ENCODE data around the gene EIF4E. TPM values are rescaled to one million over a fixed set of nuclear protein-coding genes. Genes with fewer than 3 reads are reported as not detected.
"Not testable (repeated sequence)": the region's sequence is repeated elsewhere in the genome, so short reads cannot be mapped to it uniquely, and the experiment has no call there.

EIF4E gene
- total RNA-seq, 4 donors from 2014 or later = 68.3 to 112 (median 97.5) TPM

DNA sequence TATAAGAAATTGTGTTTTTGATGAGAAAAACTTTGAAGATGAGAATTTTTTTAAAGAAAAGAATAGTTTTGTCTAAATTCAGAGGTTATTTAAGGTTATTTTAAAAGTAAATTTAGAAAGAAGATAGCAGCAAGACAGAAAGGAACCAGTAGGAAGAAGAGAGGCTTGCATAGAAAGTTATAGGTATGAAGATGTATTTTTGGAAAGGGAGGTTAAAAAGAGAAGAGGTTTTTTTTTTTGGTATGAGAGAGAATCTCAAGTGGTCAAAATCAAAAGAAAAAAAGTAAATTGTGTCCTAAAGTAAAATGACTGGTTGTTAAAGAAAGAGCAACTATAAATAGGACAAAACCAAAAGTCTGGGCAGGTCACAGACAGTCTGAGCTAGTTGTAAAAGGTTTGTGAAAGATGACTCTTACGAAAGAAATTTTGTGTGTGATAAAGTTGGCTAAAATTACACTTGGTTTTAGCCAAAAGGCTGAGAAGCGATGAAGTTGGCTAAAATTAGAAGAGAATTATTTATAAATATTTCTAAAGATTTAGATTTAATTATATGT is 16.4 kb upstream of the EIF4E start:
- no peaks in the 10 kb centered on the region for H3K27me3 ChIP-seq
- no peaks in the 10 kb centered on the region for H3K36me3 ChIP-seq
- no peaks in the 10 kb centered on the region for H3K4me1 ChIP-seq
- WGBS, 2 donors (ENCODE audit: low coverage in 1 of 2) = 33 to 56% methylated on average over 2 of the region's 2 CpGs
- no peak overlapping the region for H3K4me3 ChIP-seq
- H3K27ac ChIP-seq = no peak overlapping the region
- ATAC-seq = no peak
- TF ChIP-seq, protein P1, sequence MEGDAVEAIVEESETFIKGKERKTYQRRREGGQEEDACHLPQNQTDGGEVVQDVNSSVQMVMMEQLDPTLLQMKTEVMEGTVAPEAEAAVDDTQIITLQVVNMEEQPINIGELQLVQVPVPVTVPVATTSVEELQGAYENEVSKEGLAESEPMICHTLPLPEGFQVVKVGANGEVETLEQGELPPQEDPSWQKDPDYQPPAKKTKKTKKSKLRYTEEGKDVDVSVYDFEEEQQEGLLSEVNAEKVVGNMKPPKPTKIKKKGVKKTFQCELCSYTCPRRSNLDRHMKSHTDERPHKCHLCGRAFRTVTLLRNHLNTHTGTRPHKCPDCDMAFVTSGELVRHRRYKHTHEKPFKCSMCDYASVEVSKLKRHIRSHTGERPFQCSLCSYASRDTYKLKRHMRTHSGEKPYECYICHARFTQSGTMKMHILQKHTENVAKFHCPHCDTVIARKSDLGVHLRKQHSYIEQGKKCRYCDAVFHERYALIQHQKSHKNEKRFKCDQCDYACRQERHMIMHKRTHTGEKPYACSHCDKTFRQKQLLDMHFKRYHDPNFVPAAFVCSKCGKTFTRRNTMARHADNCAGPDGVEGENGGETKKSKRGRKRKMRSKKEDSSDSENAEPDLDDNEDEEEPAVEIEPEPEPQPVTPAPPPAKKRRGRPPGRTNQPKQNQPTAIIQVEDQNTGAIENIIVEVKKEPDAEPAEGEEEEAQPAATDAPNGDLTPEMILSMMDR (IDR thresholded peaks at IDR 0.05) = no peak
- TF ChIP-seq POLR2A (IDR thresholded peaks at IDR 0.05) (no peak), POLR2AphosphoS5 (IDR thresholded peaks at IDR 0.05) (no peak), EP300 (IDR thresholded peaks at IDR 0.05) (no peak)
- H3K9me3 ChIP-seq = no peaks in the 10 kb centered on the region

DNA sequence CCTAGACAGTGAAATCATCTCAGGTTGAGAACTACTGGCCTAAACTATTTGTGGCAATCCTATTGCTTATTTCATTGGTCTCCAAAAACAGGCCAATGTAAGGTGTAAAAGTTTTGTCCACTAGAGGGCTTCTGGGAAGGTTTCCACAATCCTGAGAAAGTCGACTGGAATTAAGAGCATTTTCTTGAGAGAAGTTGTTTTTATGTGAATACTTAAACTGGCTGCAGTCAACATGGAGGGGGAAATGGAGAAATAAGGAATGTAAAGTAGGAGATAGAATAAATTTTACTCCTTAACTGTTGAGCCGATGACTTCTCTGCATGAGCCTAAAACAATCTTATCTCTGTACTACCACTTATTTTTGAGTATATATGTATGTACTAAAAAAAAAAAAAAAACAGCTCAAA is 11.0 kb upstream of the EIF4E start:
- no peak overlapping the region for H3K27ac ChIP-seq
- H3K9me3 ChIP-seq = no peaks in the 10 kb centered on the region
- 28 to 40% methylated on average over 2 of the region's 2 CpGs for WGBS, 2 donors (ENCODE audit: low coverage in 1 of 2)
- TF ChIP-seq POLR2A (IDR thresholded peaks at IDR 0.05) (no peak), POLR2AphosphoS5 (IDR thresholded peaks at IDR 0.05) (no peak), EP300 (IDR thresholded peaks at IDR 0.05) (no peak)
- TF ChIP-seq, protein P1 (IDR thresholded peaks at IDR 0.05) = peak; percentile 56 to 66 (median 60)
- H3K4me3 ChIP-seq = no peak overlapping the region
- no peaks in the 10 kb centered on the region for H3K4me1 ChIP-seq
- no peaks in the 10 kb centered on the region for H3K27me3 ChIP-seq
- no peak for ATAC-seq
- H3K36me3 ChIP-seq = no peaks in the 10 kb centered on the region

DNA sequence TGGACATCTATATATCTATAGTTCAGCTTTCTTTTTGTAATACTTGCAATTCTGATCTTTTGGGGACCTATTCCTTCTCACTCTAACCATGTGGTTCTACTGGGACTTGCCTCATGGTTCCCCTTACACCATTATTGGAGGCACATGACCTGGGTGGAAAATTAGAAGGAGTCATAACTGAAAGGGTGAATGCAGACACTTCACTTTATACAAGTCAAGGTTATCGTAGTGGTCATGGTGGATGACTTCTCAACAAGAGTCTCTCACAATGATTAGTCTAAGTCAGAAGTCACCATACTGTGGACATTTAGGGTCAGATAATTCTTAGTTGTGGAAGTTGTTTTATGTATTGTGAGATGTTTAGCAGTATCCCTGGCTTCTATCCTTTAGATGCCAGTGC is 10.5 kb upstream of the EIF4E start:
- no peaks in the 10 kb centered on the region for H3K9me3 ChIP-seq
- H3K36me3 ChIP-seq = no peaks in the 10 kb centered on the region
- H3K4me3 ChIP-seq = no peak overlapping the region
- 89% methylated on average over 1 of the region's 1 CpG; no CpG with 5 or more reads in 1 of the 2 donors for WGBS, 2 donors (ENCODE audit: low coverage in 1 of 2)
- no peak for ATAC-seq
- H3K27ac ChIP-seq = no peak overlapping the region
- no peaks in the 10 kb centered on the region for H3K4me1 ChIP-seq
- TF ChIP-seq, protein P1 (IDR thresholded peaks at IDR 0.05) = no peak
- TF ChIP-seq EP300 (IDR thresholded peaks at IDR 0.05) (no peak), POLR2AphosphoS5 (IDR thresholded peaks at IDR 0.05) (no peak), POLR2A (IDR thresholded peaks at IDR 0.05) (no peak)
- H3K27me3 ChIP-seq = no peaks in the 10 kb centered on the region

DNA sequence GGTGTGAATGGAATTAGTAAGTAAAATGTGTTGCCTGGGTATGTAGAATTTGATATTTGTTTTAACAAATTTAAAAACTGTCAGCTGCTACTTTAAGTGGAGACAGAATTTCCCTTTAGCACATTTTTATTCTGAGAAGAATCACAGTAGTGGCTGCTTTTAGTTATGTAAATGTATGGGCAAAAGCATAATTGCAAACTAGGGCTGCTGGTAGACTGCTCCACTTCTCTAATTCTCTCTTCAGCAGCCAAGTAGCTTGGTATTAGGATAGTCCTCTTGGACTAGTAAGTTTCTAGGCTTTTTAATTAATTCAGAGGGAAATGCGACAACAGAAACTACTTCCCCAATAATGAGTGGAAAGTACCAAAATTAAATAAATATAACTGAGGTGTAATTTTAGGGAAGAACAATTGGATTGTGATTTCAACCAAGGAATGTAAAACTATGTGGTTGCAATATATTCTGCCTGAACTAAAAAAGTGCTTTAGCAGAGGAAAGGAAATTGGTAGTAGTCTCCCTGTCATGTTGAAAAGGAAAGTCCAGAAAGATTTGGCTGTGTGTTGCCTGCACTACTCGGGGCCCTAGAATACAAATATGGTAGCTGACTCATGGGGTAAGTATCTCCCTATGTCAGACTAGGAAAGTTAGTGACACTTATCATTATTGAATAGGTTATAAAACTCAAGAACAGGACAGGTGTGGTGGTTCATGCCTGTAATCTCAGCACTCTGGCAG is 9.2 kb upstream of the EIF4E start:
- TF ChIP-seq POLR2AphosphoS5 (IDR thresholded peaks at IDR 0.05) = no peak
- no peak for TF ChIP-seq EP300 (IDR thresholded peaks at IDR 0.05)
- TF ChIP-seq, protein P1 (IDR thresholded peaks at IDR 0.05) = no peak
- TF ChIP-seq POLR2A (IDR thresholded peaks at IDR 0.05) = no peak
- no peaks in the 10 kb centered on the region for H3K27me3 ChIP-seq
- no peaks in the 10 kb centered on the region for H3K36me3 ChIP-seq
- ATAC-seq = no peak
- H3K4me1 ChIP-seq = no peaks in the 10 kb centered on the region
- H3K4me3 ChIP-seq = no peak overlapping the region
- H3K9me3 ChIP-seq = no peaks in the 10 kb centered on the region
- 57% methylated on average over 2 of the region's 2 CpGs for WGBS, 2 donors (ENCODE audit: low coverage in 1 of 2)
- H3K27ac ChIP-seq = no peak overlapping the region

DNA sequence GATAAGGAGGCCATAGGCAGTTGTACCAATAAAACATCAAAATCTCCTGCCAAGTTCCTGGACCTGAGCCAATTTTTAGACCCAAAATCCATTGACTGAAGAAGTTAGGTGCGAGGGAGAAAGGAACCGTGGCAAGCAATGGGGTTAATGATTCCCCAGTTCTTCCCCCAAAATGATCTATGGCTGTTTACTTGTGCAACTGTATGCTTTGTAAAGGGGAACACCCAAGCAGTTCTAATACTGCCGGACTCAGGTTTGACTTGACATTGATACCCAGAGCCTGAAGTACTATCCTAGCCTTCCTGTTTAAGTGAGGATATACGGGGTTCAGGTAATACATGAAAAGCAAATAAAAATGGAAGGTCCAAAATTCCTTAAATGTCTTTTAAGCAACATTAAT is 6.7 kb upstream of the EIF4E start:
- TF ChIP-seq, protein P1 (IDR thresholded peaks at IDR 0.05) = no peak
- TF ChIP-seq POLR2A (IDR thresholded peaks at IDR 0.05) = no peak
- no peak for TF ChIP-seq POLR2AphosphoS5 (IDR thresholded peaks at IDR 0.05)
- no peak for TF ChIP-seq EP300 (IDR thresholded peaks at IDR 0.05)
- H3K4me3 ChIP-seq = no peak overlapping the region
- H3K4me1 ChIP-seq = peaks cover 0 to 2% (median 0%) of the 10 kb centered on the region in 3 donors
- H3K27ac ChIP-seq = no peak overlapping the region
- no peaks in the 10 kb centered on the region for H3K36me3 ChIP-seq
- WGBS, 2 donors (ENCODE audit: low coverage in 1 of 2) = 84 to 85% methylated on average over 4 of the region's 4 CpGs
- no peak for ATAC-seq
- no peaks in the 10 kb centered on the region for H3K9me3 ChIP-seq
- no peaks in the 10 kb centered on the region for H3K27me3 ChIP-seq

DNA sequence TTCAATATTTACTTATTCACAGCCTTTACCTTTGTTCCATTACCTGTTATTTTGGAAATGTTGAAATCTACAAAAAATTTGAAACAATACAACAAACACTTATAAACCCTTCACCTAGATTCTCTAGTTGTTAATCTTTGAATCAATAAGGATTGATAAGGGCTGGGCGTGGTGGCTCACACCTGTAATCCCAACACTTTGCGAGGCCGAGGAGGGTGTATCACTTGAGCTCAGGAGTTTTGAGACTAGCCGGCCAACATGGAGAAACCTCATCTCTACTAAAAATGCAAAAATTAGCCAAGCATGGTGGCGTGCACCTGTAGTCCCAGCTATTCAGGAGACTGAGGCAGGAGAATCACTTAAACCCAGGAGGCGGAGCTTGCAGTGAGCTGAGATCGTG is 5.9 kb upstream of the EIF4E start:
- not testable (repeated sequence) for H3K4me3 ChIP-seq, H3K4me1 ChIP-seq, H3K36me3 ChIP-seq, H3K27ac ChIP-seq, H3K9me3 ChIP-seq, H3K27me3 ChIP-seq, ATAC-seq
- 88 to 89% methylated on average over 6 to 7 of the region's 7 CpGs for WGBS, 2 donors (ENCODE audit: low coverage in 1 of 2)

Measured in gastroesophageal sphincter (tissue), 4 donors.